Measurements from ENCODE around the gene CSRNP3. TPM values are rescaled to one million over a fixed set of nuclear protein-coding genes. Genes with fewer than 3 reads are reported as not detected.
"Not testable (repeated sequence)": the region's sequence is repeated elsewhere in the genome, so short reads cannot be mapped to it uniquely, and the experiment has no call there.

CSRNP3 gene
- total and polyA plus RNA-seq, 2 donors (not counting 3 experiments of a cell fraction or from before 2014, with no cell fraction given): not detected

- Histone ChIP-seq H4K20me1 (replicated peaks; ENCODE audit: control insufficient read depth, extremely low read depth, insufficient read depth, low read length) (no peaks in the 10 kb centered on the region), H3K9me3 (replicated peaks; ENCODE audit: control insufficient read depth, insufficient read depth, low read length) (no peaks in the 10 kb centered on the region), H2AFZ (ENCODE audit: low read depth, low read length) (no peak overlapping the region), H3K4me3 (replicated peaks in 1 of 3; ENCODE audit: insufficient read depth in 1 of 3, low read depth in 1 of 3, low read length in 3 of 3) (no peak overlapping the region), H3K27me3 (ENCODE audit: control insufficient read depth in 2 of 2, insufficient read depth in 2 of 2, low read length in 2 of 2) (no peaks in the 10 kb centered on the region), H3K4me1 (ENCODE audit: control insufficient read depth, extremely low read depth, insufficient read depth, low read length) (no peaks in the 10 kb centered on the region), H3K9ac (replicated peaks; ENCODE audit: extremely low read depth, insufficient read depth, low read length) (no peak overlapping the region), H3K9me1 (replicated peaks; ENCODE audit: control insufficient read depth, extremely low read depth, insufficient read depth, low read length) (no peaks in the 10 kb centered on the region), H3K4me2 (ENCODE audit: insufficient read depth, low read length) (no peak overlapping the region), H3K27ac (ENCODE audit: insufficient read depth, low read depth, low read length) (no peak overlapping the region), H3K79me2 (ENCODE audit: control insufficient read depth, insufficient read depth, low read length) (no peaks in the 10 kb centered on the region), H3K36me3 (ENCODE audit: control insufficient read depth in 2 of 2, extremely low read depth in 1 of 2, insufficient read depth in 2 of 2, low read length in 2 of 2) (no peaks in the 10 kb centered on the region)
- dilution Hi-C loops (cut with MboI; ENCODE audit: extremely low pct_ligation_motif_present, low sequenced_read_pairs): no loop called here
- no peak for TF ChIP-seq FOS (IDR thresholded peaks at IDR 0.05; ENCODE audit: borderline replicate concordance, insufficient read depth, low read length)
- no TSS peak for BruUV-seq (replicated peaks)
- CTCF ChIA-PET: no interaction called here
- FAIRE-seq (no peak), DNase-seq (ENCODE audit: low read depth, low spot score) (no peak)
- intact Hi-C loops (cut with micrococcal nuclease): no loop called here
- POLR2A ChIA-PET: no interaction called here
These were observed 196.1 kb downstream of the CSRNP3 start for GRCh38 chr2:165665614-165666013.

GRCh38 chr2:165666073-165666472, 196.6 kb downstream of the CSRNP3 start:
- intact Hi-C loops (cut with micrococcal nuclease); H3K4me3 ChIP-seq (replicated peaks in 1 of 3; ENCODE audit: insufficient read depth in 1 of 3, low read depth in 1 of 3, low read length in 3 of 3); FAIRE-seq: not testable (repeated sequence)

GRCh38 chr2:165666605-165667004, 197.1 kb downstream of the CSRNP3 start:
- no TSS peak for BruUV-seq (replicated peaks)
- CTCF ChIA-PET: no interaction called here
- Histone ChIP-seq H3K4me2 (ENCODE audit: insufficient read depth, low read length) (no peak overlapping the region), H3K4me1 (ENCODE audit: control insufficient read depth, extremely low read depth, insufficient read depth, low read length) (no peaks in the 10 kb centered on the region), H3K36me3 (ENCODE audit: control insufficient read depth in 2 of 2, extremely low read depth in 1 of 2, insufficient read depth in 2 of 2, low read length in 2 of 2) (no peaks in the 10 kb centered on the region), H3K9me1 (replicated peaks; ENCODE audit: control insufficient read depth, extremely low read depth, insufficient read depth, low read length) (no peaks in the 10 kb centered on the region), H3K27me3 (ENCODE audit: control insufficient read depth in 2 of 2, insufficient read depth in 2 of 2, low read length in 2 of 2) (no peaks in the 10 kb centered on the region), H4K20me1 (replicated peaks; ENCODE audit: control insufficient read depth, extremely low read depth, insufficient read depth, low read length) (no peaks in the 10 kb centered on the region), H2AFZ (ENCODE audit: low read depth, low read length) (no peak overlapping the region), H3K27ac (ENCODE audit: insufficient read depth, low read depth, low read length) (no peak overlapping the region), H3K9me3 (replicated peaks; ENCODE audit: control insufficient read depth, insufficient read depth, low read length) (no peaks in the 10 kb centered on the region), H3K9ac (replicated peaks; ENCODE audit: extremely low read depth, insufficient read depth, low read length) (no peak overlapping the region), H3K4me3 (replicated peaks in 1 of 3; ENCODE audit: insufficient read depth in 1 of 3, low read depth in 1 of 3, low read length in 3 of 3) (no peak overlapping the region), H3K79me2 (ENCODE audit: control insufficient read depth, insufficient read depth, low read length) (no peaks in the 10 kb centered on the region)
- no peak for DNase-seq (ENCODE audit: low read depth, low spot score)
- dilution Hi-C loops (cut with MboI; ENCODE audit: extremely low pct_ligation_motif_present, low sequenced_read_pairs): no loop called here
- no peak for TF ChIP-seq EZH2 (IDR thresholded peaks at IDR 0.05; ENCODE audit: borderline replicate concordance, low read depth, low read length, severe bottlenecking)
- TF ChIP-seq JUN (IDR thresholded peaks at IDR 0.05; ENCODE audit: borderline replicate concordance, insufficient read depth, insufficient read length, low read depth): no peak
- no peak for TF ChIP-seq CTCF (IDR thresholded peaks at IDR 0.05; ENCODE audit: extremely low read depth in 1 of 2, insufficient read depth in 1 of 2, low read depth in 1 of 2, low read length in 2 of 2)
- TF ChIP-seq POLR2A (IDR thresholded peaks at IDR 0.05; ENCODE audit: low read depth, low read length): no peak
- no peak for TF ChIP-seq POLR2AphosphoS5 (IDR thresholded peaks at IDR 0.05; ENCODE audit: insufficient read depth, low read depth, low read length)
- no peak for TF ChIP-seq GATA2 (IDR thresholded peaks at IDR 0.05; ENCODE audit: insufficient read depth, insufficient read length, low read depth, low read length)
- TF ChIP-seq FOS (IDR thresholded peaks at IDR 0.05; ENCODE audit: borderline replicate concordance, insufficient read depth, low read length): no peak
- TF ChIP-seq MYC (IDR thresholded peaks at IDR 0.05; ENCODE audit: low read depth, low read length): no peak
- TF ChIP-seq MAX (IDR thresholded peaks at IDR 0.05; ENCODE audit: insufficient read depth, insufficient read length): no peak
- intact Hi-C loops (cut with micrococcal nuclease): no loop called here
- POLR2A ChIA-PET: no interaction called here
- FAIRE-seq: no peak

More at GRCh38 chr2:165666073-165666472, 196.6 kb downstream of the CSRNP3 start:
- H3K9me3 ChIP-seq (replicated peaks; ENCODE audit: control insufficient read depth, insufficient read depth, low read length); BruUV-seq (replicated peaks); H3K4me1 ChIP-seq (ENCODE audit: control insufficient read depth, extremely low read depth, insufficient read depth, low read length); H3K4me2 ChIP-seq (ENCODE audit: insufficient read depth, low read length); H3K9ac ChIP-seq (replicated peaks; ENCODE audit: extremely low read depth, insufficient read depth, low read length); H4K20me1 ChIP-seq (replicated peaks; ENCODE audit: control insufficient read depth, extremely low read depth, insufficient read depth, low read length); H3K36me3 ChIP-seq (ENCODE audit: control insufficient read depth in 2 of 2, extremely low read depth in 1 of 2, insufficient read depth in 2 of 2, low read length in 2 of 2); H3K9me1 ChIP-seq (replicated peaks; ENCODE audit: control insufficient read depth, extremely low read depth, insufficient read depth, low read length); POLR2A ChIA-PET; H3K27me3 ChIP-seq (ENCODE audit: control insufficient read depth in 2 of 2, insufficient read depth in 2 of 2, low read length in 2 of 2); H3K27ac ChIP-seq (ENCODE audit: insufficient read depth, low read depth, low read length); dilution Hi-C loops (cut with MboI; ENCODE audit: extremely low pct_ligation_motif_present, low sequenced_read_pairs); H2AFZ ChIP-seq (ENCODE audit: low read depth, low read length); CTCF ChIA-PET; DNase-seq (ENCODE audit: low read depth, low spot score); H3K79me2 ChIP-seq (ENCODE audit: control insufficient read depth, insufficient read depth, low read length): not testable (repeated sequence)
